Measurements from ENCODE around the gene SH3RF2. TPM values are rescaled to one million over a fixed set of nuclear protein-coding genes. Genes with fewer than 3 reads are reported as not detected.

The SH3RF2 gene
- total and polyA plus RNA-seq, 2 donors (not counting 1 experiment from before 2014, with no cell fraction given), result 0.03 TPM; not detected in 1

GRCh38 chr5:145947581-145947980 is 11.2 kb downstream of the SH3RF2 start:
- Histone ChIP-seq H3K27ac (ENCODE audit: low read length in 2 of 2) (no peak overlapping the region), H3K9me3 (ENCODE audit: control extremely low read depth in 1 of 3, control insufficient read depth in 2 of 3, insufficient read depth in 1 of 3, low read length in 2 of 3) (no peaks in the 10 kb centered on the region), H3K79me2 (ENCODE audit: control insufficient read depth, insufficient read depth, low read length) (no peaks in the 10 kb centered on the region), H3K4me2 (replicated peaks; ENCODE audit: low read depth, low read length, poor library complexity, severe bottlenecking) (no peak overlapping the region), H3K9ac (ENCODE audit: low read length) (no peak overlapping the region), H3K36me3 (replicated peaks in 1 of 2; ENCODE audit: control extremely low read depth in 1 of 2, control insufficient read depth in 1 of 2, extremely low read depth in 1 of 2, insufficient read depth in 2 of 2, low read length in 1 of 2) (no peaks in the 10 kb centered on the region), H3K4me3 (ENCODE audit: control extremely low read depth in 1 of 5, extremely low read depth in 1 of 5, insufficient read depth in 1 of 5, low read depth in 2 of 5, low read length in 4 of 5) (no peak overlapping the region), H3K27me3 (replicated peaks in 1 of 4; ENCODE audit: control extremely low read depth in 1 of 4, control insufficient read depth in 3 of 4, insufficient read depth in 4 of 4, low read length in 3 of 4) (peaks cover 0 to 4% (median 1%) of the 10 kb centered on the region in 4 experiments), H3K4me1 (ENCODE audit: control insufficient read depth in 2 of 2, insufficient read depth in 2 of 2, low read length in 2 of 2) (no peaks in the 10 kb centered on the region), H2AFZ (ENCODE audit: insufficient read depth, low read depth, low read length, poor library complexity, severe bottlenecking) (no peak overlapping the region), H4K20me1 (ENCODE audit: control insufficient read depth, insufficient read depth, low read length, poor library complexity, severe bottlenecking) (no peaks in the 10 kb centered on the region)
- Mint-ChIP-seq H3K4me1 (no peaks in the 10 kb centered on the region), H3K27ac (no peak overlapping the region), H3K27me3 (peaks cover 11% of the 10 kb centered on the region), H3K4me3 (no peak overlapping the region), H3K9me3 (ENCODE audit: insufficient read depth) (no peaks in the 10 kb centered on the region)
- no peak for DNase-seq
- POLR2A ChIA-PET, result no interaction called here
- CTCF ChIA-PET, result no interaction called here
- TF ChIP-seq EZH2 (IDR thresholded peaks at IDR 0.05; ENCODE audit: borderline replicate concordance, insufficient read depth, low read depth, low read length, poor library complexity, severe bottlenecking) (no peak), CTCF (IDR thresholded peaks at IDR 0.05) (no peak)
- ATAC-seq (ENCODE audit: low read depth), result no peak
- intact Hi-C loops (cut with micrococcal nuclease), result no loop called here

GRCh38 chr5:145948047-145948446 is 11.7 kb downstream of the SH3RF2 start:
- ChIA-PET CTCF (no interaction called here), POLR2A (no interaction called here)
- WGBS (ENCODE audit: insufficient coverage), result 89% methylated on average over 3 of the region's 3 CpGs
- Histone ChIP-seq H3K9ac (ENCODE audit: low read length) (no peak overlapping the region), H3K79me2 (ENCODE audit: control insufficient read depth, insufficient read depth, low read length) (no peaks in the 10 kb centered on the region), H3K4me1 (ENCODE audit: control insufficient read depth in 2 of 2, insufficient read depth in 2 of 2, low read length in 2 of 2) (no peaks in the 10 kb centered on the region), H2AFZ (ENCODE audit: insufficient read depth, low read depth, low read length, poor library complexity, severe bottlenecking) (no peak overlapping the region), H3K4me2 (replicated peaks; ENCODE audit: low read depth, low read length, poor library complexity, severe bottlenecking) (no peak overlapping the region), H3K36me3 (replicated peaks in 1 of 2; ENCODE audit: control extremely low read depth in 1 of 2, control insufficient read depth in 1 of 2, extremely low read depth in 1 of 2, insufficient read depth in 2 of 2, low read length in 1 of 2) (no peaks in the 10 kb centered on the region), H3K4me3 (ENCODE audit: control extremely low read depth in 1 of 5, extremely low read depth in 1 of 5, insufficient read depth in 1 of 5, low read depth in 2 of 5, low read length in 4 of 5) (no peak overlapping the region), H4K20me1 (ENCODE audit: control insufficient read depth, insufficient read depth, low read length, poor library complexity, severe bottlenecking) (no peaks in the 10 kb centered on the region), H3K27me3 (replicated peaks in 1 of 4; ENCODE audit: control extremely low read depth in 1 of 4, control insufficient read depth in 3 of 4, insufficient read depth in 4 of 4, low read length in 3 of 4) (peaks cover 0 to 4% (median 1%) of the 10 kb centered on the region in 4 experiments), H3K9me3 (ENCODE audit: control extremely low read depth in 1 of 3, control insufficient read depth in 2 of 3, insufficient read depth in 1 of 3, low read length in 2 of 3) (no peaks in the 10 kb centered on the region), H3K27ac (ENCODE audit: low read length in 2 of 2) (no peak overlapping the region)
- H3K4me1 Mint-ChIP-seq, result no peaks in the 10 kb centered on the region
- no peak overlapping the region for H3K4me3 Mint-ChIP-seq
- DNase-seq (no peak), ATAC-seq (ENCODE audit: low read depth) (no peak)
- H3K27me3 Mint-ChIP-seq, result peaks cover 11% of the 10 kb centered on the region
- H3K27ac Mint-ChIP-seq, result no peak overlapping the region
- intact Hi-C loops (cut with micrococcal nuclease), result no loop called here
- no peaks in the 10 kb centered on the region for H3K9me3 Mint-ChIP-seq (ENCODE audit: insufficient read depth)
- no peak for TF ChIP-seq EZH2 (IDR thresholded peaks at IDR 0.05; ENCODE audit: borderline replicate concordance, insufficient read depth, low read depth, low read length, poor library complexity, severe bottlenecking)
- TF ChIP-seq CTCF (IDR thresholded peaks at IDR 0.05), result no peak

All from B cell (primary cell).